Stimulated activated naive CD8-positive, alpha-beta T cell treated with anti-CD3 and anti-CD28 coated beads, Interleukin-15, Interleukin-2, amounts not matched to agents 100 U/mL and 50 U/mL, for 24 hours (primary cell): Measurements from ENCODE around the gene BMX.
A peak's percentile ranks its signal among the peaks of the same experiment; 100 is the strongest.

Source experiments
- ATAC-seq: fragments of 150-1000 bp; cut with Tn5 transposase; one replicate; pipeline ENCODE4 v1.10.0; 2021
- DNase-seq: peaks from one replicate; pipeline ENCODE4 v3.0.0; 2021

BMX gene

GRCh38 chrX:15507005-15507404, 6.4 kb downstream of the BMX start:
- no peak for DNase-seq
- ATAC-seq = no peak

GRCh38 chrX:15509845-15510244, 9.2 kb downstream of the BMX start:
- ATAC-seq = no peak
- DNase-seq = no peak

GRCh38 chrX:15511563-15511962, 11.0 kb downstream of the BMX start:
- no peak for DNase-seq
- ATAC-seq = no peak

GRCh38 chrX:15512401-15512965, 11.9 kb downstream of the BMX start:
- no peak for ATAC-seq

GRCh38 chrX:15514279-15514678, 13.7 kb downstream of the BMX start:
- no peak for ATAC-seq
- no peak for DNase-seq

More at GRCh38 chrX:15512401-15512965, 11.9 kb downstream of the BMX start:
- DNase-seq = no peak

- no peak for DNase-seq
- no peak for ATAC-seq
Measured at GRCh38 chrX:15515931-15516330, 15.3 kb downstream of the BMX start.

- ATAC-seq (no peak), DNase-seq (no peak)
Measured at GRCh38 chrX:15522464-15522863, 21.9 kb downstream of the BMX start.

GRCh38 chrX:15523088-15523487, 22.5 kb downstream of the BMX start:
- no peak for DNase-seq
- no peak for ATAC-seq

GRCh38 chrX:15524417-15524816, 23.8 kb downstream of the BMX start:
- no peak for DNase-seq
- ATAC-seq = no peak

GRCh38 chrX:15525664-15526416, 25.2 kb downstream of the BMX start:
- DNase-seq = no peak
- ATAC-seq = no peak

- ATAC-seq (no peak), DNase-seq (no peak)
Measured at GRCh38 chrX:15529165-15529564, 28.6 kb downstream of the BMX start.

- ATAC-seq (no peak), DNase-seq (no peak)
Measured at GRCh38 chrX:15530318-15530717, 29.7 kb downstream of the BMX start.

- DNase-seq (no peak), ATAC-seq (no peak)
Measured at GRCh38 chrX:15546745-15547144, 46.1 kb downstream of the BMX start.

- no peak for ATAC-seq
- DNase-seq = no peak
Measured at GRCh38 chrX:15547356-15547755, 46.7 kb downstream of the BMX start.

- no peak for DNase-seq
- ATAC-seq = no peak
Measured at GRCh38 chrX:15549189-15550012, 48.8 kb downstream of the BMX start.

- DNase-seq = no peak
- ATAC-seq = no peak
Measured at GRCh38 chrX:15559227-15559626, 58.6 kb downstream of the BMX start.

GRCh38 chrX:15560924-15561323, 60.3 kb downstream of the BMX start:
- ATAC-seq = no peak
- no peak for DNase-seq

GRCh38 chrX:15563056-15563455, 62.4 kb downstream of the BMX start:
- ATAC-seq (no peak), DNase-seq (no peak)

- peak; percentile 7 for DNase-seq
- ATAC-seq = no peak
Measured at GRCh38 chrX:15564981-15565579, 64.5 kb downstream of the BMX start.

- ATAC-seq (no peak), DNase-seq (no peak)
Measured at GRCh38 chrX:15566244-15566643, 65.6 kb downstream of the BMX start.

GRCh38 chrX:15567267-15567666, 66.7 kb downstream of the BMX start:
- DNase-seq = no peak

GRCh38 chrX:15567886-15568616, 67.4 kb downstream of the BMX start:
- no peak for ATAC-seq
- DNase-seq = no peak

More at GRCh38 chrX:15567267-15567666, 66.7 kb downstream of the BMX start:
- no peak for ATAC-seq
